ENCODE data around the gene IGSF9B.

IGSF9B gene

GRCh38 chr11:133898770-133899115 lies 58.0 kb downstream of the IGSF9B start:
- DNase-seq (ENCODE audit: low spot score): no peak

GRCh38 chr11:133898031-133898769 lies 58.6 kb downstream of the IGSF9B start:
- DNase-seq (ENCODE audit: low spot score): no peak

GRCh38 chr11:133897331-133897650 lies 59.5 kb downstream of the IGSF9B start:
- no peak for DNase-seq (ENCODE audit: low spot score)

- DNase-seq (ENCODE audit: low spot score): no peak
These were observed 60.0 kb downstream of the IGSF9B start for GRCh38 chr11:133896642-133897330.

- DNase-seq (ENCODE audit: low spot score): no peak
These were observed 60.7 kb downstream of the IGSF9B start for GRCh38 chr11:133896028-133896427.

GRCh38 chr11:133895551-133895950 lies 61.2 kb downstream of the IGSF9B start:
- DNase-seq (ENCODE audit: low spot score): no peak

- no peak for DNase-seq (ENCODE audit: low spot score)
These were observed 61.7 kb downstream of the IGSF9B start for GRCh38 chr11:133895061-133895479.

GRCh38 chr11:133893381-133893780 lies 63.4 kb downstream of the IGSF9B start:
- no peak for DNase-seq (ENCODE audit: low spot score)

- DNase-seq (ENCODE audit: low spot score): no peak
These were observed 64.0 kb downstream of the IGSF9B start for GRCh38 chr11:133892584-133893380.

- no peak for DNase-seq (ENCODE audit: low spot score)
These were observed 64.6 kb downstream of the IGSF9B start for GRCh38 chr11:133892126-133892525.

- no peak for DNase-seq (ENCODE audit: low spot score)
These were observed 66.9 kb downstream of the IGSF9B start for GRCh38 chr11:133889893-133890292.

GRCh38 chr11:133889188-133889587 lies 67.6 kb downstream of the IGSF9B start:
- DNase-seq (ENCODE audit: low spot score): no peak

GRCh38 chr11:133887692-133888332 lies 69.0 kb downstream of the IGSF9B start:
- no peak for DNase-seq (ENCODE audit: low spot score)

- no peak for DNase-seq (ENCODE audit: low spot score)
These were observed 70.7 kb downstream of the IGSF9B start for GRCh38 chr11:133886029-133886428.

GRCh38 chr11:133872160-133872559 lies 84.6 kb downstream of the IGSF9B start:
- DNase-seq (ENCODE audit: low spot score): no peak

GRCh38 chr11:133867456-133867855 lies 89.3 kb downstream of the IGSF9B start:
- no peak for DNase-seq (ENCODE audit: low spot score)

- no peak for DNase-seq (ENCODE audit: low spot score)
These were observed 91.3 kb downstream of the IGSF9B start for GRCh38 chr11:133865466-133865865.

GRCh38 chr11:133864756-133865155 lies 92.0 kb downstream of the IGSF9B start:
- no peak for DNase-seq (ENCODE audit: low spot score)

- no peak for DNase-seq (ENCODE audit: low spot score)
These were observed 96.6 kb downstream of the IGSF9B start for GRCh38 chr11:133860151-133860550.

All from putamen (tissue), 1 donor.